GM18520 (cell line): Measurements from ENCODE around the gene PIPOX.
"Not testable (repeated sequence)": the region's sequence is repeated elsewhere in the genome, so short reads cannot be mapped to it uniquely, and the experiment has no call there.

Experiments
- ATAC-seq: cut with Tn5 transposase; IDR thresholded peaks from one replicate; pipeline ENCODE4 v1.9.1; 2021; ENCODE audit not compliant: unreplicated experiment

PIPOX gene

GRCh38 chr17:29073045-29073444 is 30.1 kb downstream of the PIPOX start:
- ATAC-seq: no peak

GRCh38 chr17:29073520-29073919 is 30.6 kb downstream of the PIPOX start:
- ATAC-seq: no peak

DNA sequence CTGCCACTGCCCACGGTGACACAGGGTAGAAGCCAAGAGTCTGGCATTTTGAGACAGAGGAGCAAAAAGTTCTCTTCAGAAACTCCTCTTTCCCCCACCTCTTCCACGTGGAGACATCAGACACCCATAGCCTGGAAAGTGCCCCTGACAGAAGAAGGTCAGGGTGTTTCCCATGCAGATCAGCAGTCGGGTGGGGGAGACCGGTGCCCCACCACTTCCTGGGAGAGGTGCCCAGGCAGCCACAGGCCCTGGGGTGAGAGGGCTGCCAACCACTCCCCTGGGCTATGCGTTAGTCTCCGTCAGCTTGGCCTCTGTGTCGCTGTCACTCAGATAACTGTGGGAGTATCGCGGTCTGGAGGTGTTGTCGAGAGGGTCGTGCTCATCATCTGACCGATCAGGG is 31.5 kb downstream of the PIPOX start:
- ATAC-seq: no peak

- no peak for ATAC-seq
These were observed 33.1 kb downstream of the PIPOX start for GRCh38 chr17:29076087-29076486.

- no peak for ATAC-seq
These were observed 33.8 kb downstream of the PIPOX start for GRCh38 chr17:29076722-29077121.

DNA sequence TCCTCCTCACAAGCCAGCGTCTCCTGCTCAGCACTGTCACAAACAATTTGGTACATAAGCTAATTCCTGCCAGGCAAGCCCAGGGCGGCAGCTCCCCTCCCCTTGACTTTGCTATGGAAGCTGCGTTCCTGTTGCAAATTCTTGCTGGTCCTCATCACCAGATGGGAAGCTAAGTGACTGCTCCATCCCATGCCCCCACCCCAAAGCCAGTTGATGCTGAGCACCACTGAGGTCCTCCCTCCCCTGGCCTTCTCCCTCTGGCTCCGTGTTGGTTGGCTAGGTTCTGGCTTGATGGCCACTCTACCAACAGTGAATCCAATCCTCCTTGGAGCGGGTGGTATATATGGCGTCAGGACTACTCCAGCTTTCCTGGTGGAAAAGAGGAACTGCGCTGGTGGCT is 34.4 kb downstream of the PIPOX start:
- ATAC-seq: no peak

GRCh38 chr17:29078183-29079045 is 35.5 kb downstream of the PIPOX start:
- ATAC-seq: no peak

GRCh38 chr17:29079433-29079832 is 36.5 kb downstream of the PIPOX start:
- ATAC-seq: no peak

DNA sequence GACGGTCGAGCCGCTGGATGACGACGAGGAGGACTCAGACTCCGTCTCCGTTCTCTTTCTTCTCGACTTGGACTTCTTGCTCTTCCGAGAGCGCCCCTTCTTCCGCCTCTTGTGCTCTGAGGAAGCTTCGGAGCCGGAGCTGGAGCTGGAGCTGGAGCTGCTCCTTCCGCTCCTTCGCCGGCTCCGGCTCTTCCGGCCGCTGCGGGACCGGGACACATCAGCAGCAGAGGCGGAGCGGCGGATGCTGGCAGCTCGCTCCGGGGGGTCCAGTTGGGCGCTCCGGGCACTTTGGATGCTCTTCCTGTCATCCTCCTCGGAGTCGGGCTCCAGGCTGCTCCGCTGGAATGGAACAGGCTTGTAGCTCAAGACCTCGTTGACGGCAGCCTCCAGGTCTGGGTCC is 36.9 kb downstream of the PIPOX start:
- no peak for ATAC-seq

GRCh38 chr17:29080323-29080722 is 37.4 kb downstream of the PIPOX start:
- ATAC-seq: no peak

GRCh38 chr17:29080965-29081364 is 38.0 kb downstream of the PIPOX start:
- no peak for ATAC-seq

DNA sequence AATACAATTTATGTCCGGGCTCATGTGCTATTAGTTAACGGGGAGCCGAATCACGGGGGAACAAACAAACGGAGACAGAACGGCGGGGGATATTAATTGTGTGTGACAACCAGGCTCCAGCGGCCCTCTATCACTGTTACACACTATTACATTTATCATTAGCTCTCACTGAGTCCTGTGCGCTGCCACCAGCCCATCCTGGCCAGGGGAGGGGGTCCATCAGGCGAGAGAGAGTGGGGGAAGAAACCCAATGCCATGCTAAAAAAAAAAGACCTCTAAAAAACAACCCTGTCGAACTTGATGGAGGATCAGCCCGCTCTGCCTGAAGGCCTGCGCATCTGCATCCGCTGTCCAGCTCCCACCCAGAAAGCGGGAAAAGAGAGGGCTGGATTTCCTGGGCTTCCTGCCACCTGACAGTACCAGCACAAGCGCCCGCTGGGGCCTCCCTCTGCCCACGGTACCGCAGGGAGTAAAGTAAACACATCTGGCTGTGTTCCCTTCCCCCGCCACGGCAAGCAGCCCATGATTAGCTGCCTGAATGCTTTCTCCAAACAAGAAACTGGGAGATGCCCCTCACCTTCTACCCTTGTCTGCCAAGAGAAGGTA is 41.7 kb downstream of the PIPOX start:
- ATAC-seq: no peak

GRCh38 chr17:29085223-29085622 is 42.3 kb downstream of the PIPOX start:
- no peak for ATAC-seq

GRCh38 chr17:29086628-29087332 is 43.8 kb downstream of the PIPOX start:
- ATAC-seq: no peak

DNA sequence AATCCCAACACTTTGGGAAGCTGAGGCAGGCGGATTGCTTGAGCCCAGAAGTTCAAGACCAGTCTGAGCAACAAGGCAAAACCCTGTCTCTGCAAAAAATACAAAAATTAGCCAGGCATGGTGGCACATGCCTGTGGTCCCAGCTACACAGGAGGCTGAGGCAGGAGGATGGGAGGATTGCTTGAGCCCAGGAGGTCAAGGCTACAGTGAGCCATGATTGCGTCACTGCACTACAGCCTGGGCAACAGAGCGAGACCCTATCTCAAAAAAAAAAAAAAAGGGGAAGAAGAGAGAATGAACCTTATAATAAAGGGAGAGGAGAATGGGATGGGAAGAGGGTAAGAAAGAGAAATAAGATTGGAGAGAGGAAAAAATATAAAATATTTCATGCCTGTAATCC is 45.8 kb downstream of the PIPOX start:
- ATAC-seq: not testable (repeated sequence)

DNA sequence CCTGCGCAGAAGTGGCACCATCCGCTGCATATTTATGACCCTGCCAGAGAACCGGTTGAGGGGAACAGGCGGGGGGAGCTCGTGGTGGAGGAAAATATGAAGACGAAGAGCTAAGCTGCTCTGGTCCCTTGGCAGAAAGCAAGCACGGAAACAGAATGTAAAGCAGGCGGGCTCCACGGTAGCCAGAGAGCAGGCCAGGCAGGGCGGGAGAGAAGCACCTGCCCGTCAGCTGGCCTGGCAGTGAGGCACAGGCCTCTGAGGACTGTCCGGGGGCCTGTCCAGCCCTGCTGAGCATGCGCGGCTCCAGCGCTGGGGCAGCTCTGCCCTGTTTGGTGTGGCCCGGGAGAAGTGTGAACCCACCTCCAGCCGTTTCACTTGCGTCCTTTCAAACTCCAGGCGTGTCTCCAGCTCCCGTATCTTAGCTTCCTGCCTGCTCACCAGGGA is 46.7 kb downstream of the PIPOX start:
- ATAC-seq: no peak

- no peak for ATAC-seq
These were observed 47.2 kb downstream of the PIPOX start for GRCh38 chr17:29090108-29090507.

DNA sequence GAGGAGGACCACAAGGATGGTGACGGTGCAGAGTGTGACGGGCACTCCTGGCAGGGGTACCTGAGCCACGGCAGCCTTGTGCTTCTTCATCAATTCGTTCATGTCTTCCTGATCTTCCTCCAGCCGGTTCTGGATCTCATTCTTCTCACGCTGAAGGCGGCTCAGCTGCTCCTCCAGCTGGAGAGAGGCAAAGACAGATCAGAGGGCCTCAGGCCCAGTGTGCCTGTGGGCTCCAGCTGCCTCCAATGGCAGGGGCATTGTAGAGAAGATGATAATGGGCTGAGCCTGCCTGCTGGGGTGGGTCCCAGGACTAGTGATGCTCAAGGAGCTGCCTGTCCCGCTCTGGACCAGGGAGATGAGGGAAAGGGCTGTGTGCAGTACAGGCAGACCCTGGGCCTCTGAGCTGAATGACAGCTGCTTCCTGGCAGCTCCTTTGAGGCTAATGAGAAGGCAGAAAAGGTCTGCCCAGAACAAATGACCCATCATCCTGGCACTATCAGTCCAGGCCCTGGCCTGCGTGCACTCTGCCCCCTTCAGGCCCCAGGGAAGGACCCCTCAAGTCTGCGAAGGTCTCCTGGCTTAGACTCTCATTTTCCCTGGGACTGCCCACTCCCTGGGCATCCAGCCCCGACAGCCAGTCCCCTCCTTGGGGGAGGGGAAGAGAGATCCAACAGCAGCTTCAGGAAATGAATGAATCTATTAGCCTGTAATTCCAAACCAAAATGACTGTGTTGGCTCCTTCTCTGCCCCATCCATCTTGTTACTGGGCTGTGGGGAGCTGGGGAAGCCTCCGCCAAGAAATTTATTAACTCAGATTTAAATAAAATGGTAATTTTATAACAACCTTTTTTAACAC is 48.0 kb downstream of the PIPOX start:
- ATAC-seq: no peak

GRCh38 chr17:29091606-29092289 is 48.8 kb downstream of the PIPOX start:
- ATAC-seq: no peak

DNA sequence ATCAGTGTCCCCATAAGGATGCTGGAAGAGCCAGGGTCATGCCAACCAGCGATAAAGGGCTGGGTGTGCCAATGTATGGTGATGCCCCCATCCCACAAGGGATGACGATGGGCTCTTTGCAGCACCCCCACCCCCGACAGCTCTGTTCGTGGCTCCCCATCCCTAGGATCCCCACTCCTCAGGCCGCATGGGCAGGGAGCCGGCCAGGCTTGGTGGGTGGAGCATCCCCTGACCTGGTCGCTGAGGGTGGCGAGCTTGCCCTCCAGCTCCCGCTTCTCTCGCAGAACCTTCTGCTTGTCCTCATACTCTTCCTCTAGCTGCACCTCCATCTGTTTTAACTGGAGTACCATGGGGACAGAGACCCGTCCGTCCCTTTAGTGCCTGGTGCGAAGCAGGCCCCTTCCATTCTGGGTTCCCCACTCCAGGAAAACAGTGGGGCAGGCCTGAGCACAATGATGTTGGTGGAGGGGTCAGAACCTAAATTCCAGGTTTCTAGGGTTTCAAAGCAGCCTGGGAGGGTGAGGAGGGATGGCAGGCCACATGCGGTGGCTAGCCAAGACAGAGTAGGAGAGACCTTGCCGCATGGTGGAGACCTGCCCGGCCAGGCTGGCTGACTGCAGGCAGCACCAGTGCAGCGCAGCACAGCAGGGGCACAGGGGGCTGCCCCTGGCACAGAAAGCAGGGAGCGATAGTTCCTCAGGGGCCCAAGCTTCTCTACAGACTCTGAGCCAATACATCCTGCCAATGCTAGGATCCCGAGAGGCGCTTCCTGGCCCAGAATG is 50.3 kb downstream of the PIPOX start:
- no peak for ATAC-seq
